ENCODE measurements around the gene GPR89A.
"Not testable (repeated sequence)": the region's sequence is repeated elsewhere in the genome, so short reads cannot be mapped to it uniquely, and the experiment has no call there.

Gene GPR89A

DNA sequence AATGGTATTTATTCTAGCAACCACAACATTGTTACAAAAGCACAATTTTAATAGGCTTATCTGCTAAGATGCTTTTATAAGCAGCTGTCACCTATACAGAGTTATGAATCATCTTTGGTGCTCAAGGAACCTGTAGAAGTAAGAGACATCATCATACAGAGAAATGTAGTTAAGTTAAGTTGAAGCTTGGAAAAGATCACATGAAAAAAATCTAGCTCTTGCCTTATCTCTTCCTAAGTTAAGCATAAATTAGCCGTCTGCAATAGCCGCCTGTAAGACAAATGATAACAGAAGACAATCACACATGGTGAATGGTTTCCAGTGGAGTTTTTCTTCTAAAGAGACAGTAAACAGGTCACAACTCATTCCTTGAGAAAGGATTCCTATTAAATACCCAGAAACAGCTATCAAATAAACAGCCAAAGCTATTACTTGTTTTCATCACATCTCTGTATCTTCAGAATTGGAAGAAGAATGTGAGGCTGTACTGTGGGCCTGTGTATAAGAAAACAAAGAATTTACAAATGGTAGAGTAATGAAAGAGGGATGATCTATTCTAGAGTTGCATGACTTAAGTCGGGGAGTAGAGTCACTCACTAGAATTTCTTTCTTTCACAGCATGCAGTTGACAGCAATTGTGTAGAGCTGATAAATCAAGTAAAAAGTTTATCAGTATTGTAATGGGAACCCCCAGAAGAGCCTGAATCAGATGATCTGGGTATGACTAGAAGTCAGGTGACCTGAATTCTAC lies 63.4 kb downstream of the GPR89A start:
- DNase-seq; intact Hi-C loops (cut with DNase I): not testable (repeated sequence)

DNA sequence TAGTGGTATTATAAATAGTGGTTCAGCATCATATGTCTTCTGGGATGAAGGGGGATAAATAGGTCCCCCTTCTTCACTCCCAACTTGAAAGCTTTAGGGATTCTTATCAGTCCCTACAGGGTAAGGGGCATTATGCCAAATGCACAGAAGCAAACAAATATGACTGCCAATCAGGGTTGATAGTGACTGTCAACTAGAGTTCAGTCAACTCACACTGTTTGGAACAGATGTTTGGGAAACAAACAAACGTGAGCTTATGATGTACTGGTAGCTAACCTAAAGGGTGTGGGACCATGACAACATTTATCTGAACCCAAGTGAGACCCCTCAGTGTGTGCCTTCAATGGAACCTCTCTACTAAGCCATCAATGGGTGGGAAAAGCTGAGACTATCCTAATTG lies 65.4 kb downstream of the GPR89A start:
- intact Hi-C loops (cut with DNase I), result not testable (repeated sequence)

DNA sequence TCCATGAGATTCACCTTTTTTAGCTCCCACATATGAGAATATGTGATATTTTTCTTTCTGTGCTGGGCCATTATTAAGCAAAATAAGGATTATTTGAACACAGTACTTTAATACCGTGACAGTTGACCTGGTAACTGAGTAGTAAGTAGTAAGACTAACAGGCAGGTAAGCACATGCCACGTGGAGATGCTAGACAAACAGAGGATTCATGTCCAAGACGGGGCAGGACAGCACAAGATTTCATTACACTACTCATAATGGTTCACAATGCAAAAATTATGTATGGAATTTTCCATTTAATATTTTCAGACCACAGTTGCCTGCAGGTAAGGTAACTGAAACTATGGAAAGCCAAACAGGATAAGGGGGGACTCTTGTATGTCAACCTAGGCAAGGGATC lies 77.1 kb downstream of the GPR89A start:
- intact Hi-C loops (cut with DNase I); DNase-seq: not testable (repeated sequence)

More for the DNA sequence above, 65.4 kb downstream of the GPR89A start:
- DNase-seq, result not testable (repeated sequence)

GRCh38 chr1:145686078-145686477 lies 78.3 kb downstream of the GPR89A start:
- intact Hi-C loops (cut with DNase I); DNase-seq: not testable (repeated sequence)

DNA sequence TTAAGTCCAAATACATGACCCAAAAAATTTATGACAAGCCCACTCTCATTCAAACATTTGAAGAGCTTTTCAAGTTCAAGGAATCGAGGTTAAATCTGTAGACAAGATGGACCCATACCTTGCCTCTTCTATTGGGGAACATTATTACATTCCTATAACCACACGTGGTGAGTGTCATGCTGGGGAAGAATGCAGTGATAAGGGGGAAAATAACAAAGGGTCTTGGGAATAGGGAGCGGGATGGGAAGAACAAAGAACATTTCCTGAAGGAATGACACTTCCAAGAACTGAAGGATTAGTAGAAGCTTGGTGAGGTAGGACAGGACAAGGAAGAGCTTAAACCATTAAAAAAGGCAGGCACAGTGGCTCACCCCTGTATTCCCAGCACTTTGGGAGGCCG lies 80.5 kb downstream of the GPR89A start:
- intact Hi-C loops (cut with DNase I), result no loop called here
- no peak for DNase-seq

DNA sequence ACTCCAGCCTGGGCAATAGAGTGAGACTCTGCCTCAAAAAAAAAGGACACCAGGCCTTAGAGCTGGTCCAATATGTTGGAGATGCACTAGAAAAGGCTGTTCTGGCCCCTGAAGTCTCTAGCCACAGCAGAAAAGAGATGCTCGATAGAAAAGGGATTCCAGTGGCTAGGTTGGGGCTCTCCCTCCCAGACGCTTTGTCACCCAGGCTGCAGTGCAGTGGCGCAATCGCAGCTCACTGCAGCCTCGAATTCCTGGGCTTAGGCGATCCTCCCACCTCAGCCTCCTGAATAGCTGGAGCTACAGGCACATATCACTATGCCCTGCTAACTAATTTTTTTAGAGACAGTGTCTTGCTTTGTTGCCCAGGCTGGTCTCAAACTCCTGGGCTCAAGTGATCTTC lies 81.1 kb downstream of the GPR89A start:
- no peak for DNase-seq
- intact Hi-C loops (cut with DNase I), result no loop called here

DNA sequence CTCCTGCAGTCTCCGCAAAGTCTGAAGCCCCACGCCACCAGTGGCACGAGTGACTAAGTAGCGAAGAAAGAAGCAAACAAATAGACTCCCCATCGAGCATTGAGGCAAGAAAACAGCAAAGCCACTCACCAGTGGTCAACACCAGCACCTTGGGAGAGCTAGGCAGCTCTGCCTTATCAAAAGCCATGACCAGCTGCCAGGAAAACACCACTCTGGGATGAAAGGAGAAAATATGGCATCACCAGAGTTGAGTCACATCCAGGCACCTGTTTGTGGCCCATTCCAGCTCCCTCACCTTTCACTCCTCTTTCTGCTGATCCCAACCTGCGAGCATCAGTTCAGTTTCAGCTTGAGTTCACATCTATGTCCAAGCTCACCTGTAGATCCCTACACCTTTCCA lies 82.1 kb downstream of the GPR89A start:
- DNase-seq, result no peak
- intact Hi-C loops (cut with DNase I), result no loop called here

DNA sequence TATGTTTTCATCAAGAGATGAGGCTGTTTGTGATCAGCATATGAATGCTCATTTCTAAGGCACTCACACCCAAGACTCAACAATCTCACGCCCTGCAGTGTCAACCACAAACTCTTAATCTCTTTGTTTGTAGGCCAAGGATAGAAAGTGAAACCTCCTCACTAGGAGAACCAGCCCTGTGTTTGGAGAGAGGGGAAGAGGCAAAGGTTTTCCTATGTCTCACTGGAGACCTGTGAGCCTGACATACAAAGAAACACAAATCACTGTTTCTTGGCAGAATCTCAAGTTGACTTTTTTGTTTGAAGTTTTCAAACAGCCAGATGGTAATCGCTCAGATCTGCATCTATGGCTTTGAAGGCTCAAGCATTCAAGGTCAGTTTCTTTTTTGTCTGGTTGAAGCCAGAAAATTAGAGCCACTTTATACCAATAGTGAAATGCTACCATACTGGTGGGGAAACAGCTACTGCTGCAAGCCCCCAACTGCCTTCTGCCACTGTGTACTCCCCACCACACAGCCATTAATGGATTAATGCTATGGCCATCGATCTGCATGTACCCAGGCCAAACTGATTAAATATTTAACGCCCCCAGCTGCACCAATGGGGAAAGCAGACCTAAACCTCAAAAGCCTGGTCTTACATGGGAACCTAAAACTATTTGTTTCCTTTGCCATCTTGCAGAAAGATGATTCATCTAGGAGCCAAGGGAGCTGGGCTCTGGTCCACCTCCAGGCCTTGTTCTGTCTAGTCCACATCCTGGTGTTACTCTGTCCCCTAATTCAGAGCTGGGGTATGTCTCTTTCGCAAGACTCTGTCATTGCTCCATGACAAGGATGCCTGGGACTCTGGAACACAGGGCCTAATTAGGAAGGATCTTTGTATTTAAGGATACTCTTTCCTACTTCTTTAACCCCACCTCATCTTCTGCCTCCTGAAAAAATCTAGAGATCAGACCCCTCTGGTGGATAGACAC lies 83.1 kb downstream of the GPR89A start:
- intact Hi-C loops (cut with DNase I), result no loop called here
- DNase-seq, result no peak

DNA sequence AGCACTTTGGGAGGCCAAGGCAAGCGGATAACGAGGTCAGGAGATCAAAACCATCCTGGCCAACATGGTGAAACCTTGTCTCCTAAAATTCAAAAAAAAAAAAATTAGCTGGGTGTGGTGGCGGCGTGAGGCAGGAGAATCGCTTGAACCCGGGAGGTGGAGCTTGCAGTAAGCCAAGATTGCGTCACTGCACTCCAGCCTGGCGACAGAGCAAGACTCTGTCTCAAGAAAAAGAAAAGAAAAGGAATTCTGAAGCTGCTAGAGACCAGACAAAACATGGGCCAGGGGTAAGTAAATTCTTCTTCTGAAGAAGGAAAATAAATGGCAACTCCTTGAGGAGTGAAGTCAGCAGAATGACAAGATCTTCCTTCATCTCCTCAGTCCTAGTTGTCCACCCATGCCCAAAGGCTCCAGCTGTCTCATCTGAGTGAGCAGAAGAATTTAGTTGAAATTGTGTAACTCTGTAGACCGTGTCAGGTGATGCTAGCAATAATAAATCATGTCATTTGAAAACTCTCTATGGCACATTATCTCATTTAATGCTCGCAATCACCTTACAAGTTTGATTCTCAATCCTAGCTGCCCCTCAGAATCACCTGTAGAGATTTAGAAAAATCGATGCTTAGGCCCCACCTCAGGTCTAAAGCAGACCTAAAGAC lies 85.1 kb downstream of the GPR89A start:
- no peak for DNase-seq
- intact Hi-C loops (cut with DNase I), result no loop called here

DNA sequence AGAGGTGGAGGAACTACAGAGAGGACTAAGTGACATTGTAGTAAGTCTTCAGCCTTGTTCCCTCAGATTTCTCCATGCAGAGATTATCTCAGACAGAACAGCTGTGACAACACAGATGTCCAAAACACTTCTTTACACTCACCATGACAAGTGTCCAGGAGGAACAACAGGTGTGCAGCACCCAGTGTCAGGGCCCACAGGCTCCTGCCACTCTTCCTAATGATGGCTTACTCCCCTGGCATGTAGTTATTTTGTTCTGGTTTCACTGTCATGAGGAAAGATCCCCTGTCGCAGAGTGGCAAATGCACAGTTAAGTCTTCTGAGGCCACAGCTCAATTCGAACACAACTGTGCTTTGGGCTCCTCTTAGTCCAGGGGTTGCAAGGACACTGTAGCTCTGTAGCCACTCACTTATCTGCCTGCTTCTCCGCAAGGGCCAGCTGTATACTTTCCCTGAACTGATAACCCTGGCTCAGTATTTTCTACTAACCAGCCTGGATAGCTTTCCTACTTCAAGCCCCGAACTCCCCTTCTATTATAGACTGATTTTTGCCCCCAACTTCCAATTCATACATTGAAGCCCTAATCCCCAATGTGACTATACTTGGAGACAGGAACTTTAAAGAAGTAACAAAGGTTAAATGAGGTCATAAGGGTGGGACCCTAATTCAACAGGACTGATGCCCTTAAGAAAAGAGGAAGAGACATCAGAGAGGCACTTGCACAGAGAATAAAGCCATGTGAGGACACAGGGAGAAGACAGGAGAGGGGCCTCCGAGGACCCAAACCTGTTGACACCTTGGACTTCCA lies 88.2 kb downstream of the GPR89A start:
- intact Hi-C loops (cut with DNase I), result no loop called here
- DNase-seq, result peak in 1 of 42 donors; percentile 3

GRCh38 chr1:145696630-145696960 lies 88.8 kb downstream of the GPR89A start:
- no peak for DNase-seq
- intact Hi-C loops (cut with DNase I), result no loop called here

- intact Hi-C loops (cut with DNase I), result no loop called here
- no peak for DNase-seq
These were observed 93.6 kb downstream of the GPR89A start for GRCh38 chr1:145701306-145701862.

DNA sequence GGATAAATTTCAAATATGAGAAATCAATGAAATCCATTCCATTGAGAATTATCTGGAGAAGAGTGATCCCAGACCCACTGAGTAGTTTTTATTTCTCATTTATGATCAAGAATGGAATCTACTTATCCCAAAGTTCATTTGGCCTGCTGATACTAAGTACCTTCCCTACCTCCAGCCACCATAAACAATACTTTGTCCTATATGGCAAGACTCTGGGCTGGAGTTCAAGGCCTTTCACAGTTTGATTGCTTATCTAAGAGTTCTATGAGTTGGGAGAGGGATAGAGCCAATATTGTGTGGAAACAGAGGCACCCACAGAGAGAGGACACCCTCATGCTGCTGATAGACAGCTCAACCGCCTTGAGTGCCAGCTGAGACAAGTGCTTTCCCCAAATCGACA lies 94.3 kb downstream of the GPR89A start:
- DNase-seq, result no peak
- intact Hi-C loops (cut with DNase I), result no loop called here

DNA sequence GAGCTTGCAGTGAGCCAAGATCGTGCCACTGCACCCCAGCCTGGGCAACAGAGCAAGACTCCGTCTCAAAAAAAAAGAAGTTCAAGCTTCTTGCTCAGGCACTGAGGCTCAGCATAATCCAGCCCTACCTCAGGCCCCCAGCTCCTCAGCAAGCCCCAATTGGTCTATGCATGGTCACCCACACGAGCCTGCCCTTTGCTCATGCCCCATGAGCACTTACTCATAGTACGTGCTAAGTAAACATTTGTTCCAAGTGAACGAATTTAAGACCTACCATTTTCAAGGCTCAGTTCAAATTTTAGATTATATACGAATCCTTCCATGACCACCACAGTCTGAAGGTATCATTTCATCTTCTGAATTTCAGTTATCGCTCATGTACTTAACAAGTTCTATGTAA lies 95.0 kb downstream of the GPR89A start:
- intact Hi-C loops (cut with DNase I), result no loop called here
- DNase-seq, result no peak

DNA sequence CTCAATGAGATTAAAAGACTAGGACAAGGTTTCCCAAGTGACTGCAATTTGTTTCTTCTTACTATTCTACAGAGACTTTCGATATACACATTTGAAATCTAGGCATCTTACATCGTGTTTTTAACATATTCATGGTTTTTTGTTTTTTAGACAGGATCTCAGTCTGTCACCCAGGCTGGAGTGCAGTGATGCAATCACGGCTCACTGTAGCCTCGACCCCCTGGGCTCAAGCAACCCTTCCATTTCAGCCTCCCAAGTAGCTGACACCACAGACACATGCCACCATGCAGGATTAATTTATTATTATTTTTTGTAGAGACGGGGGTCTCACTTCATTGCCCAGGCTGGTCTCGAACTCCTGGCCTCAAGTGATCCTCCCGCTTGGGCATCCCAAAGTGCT lies 97.8 kb downstream of the GPR89A start:
- DNase-seq, result no peak
- intact Hi-C loops (cut with DNase I), result no loop called here

- intact Hi-C loops (cut with DNase I), result no loop called here
- DNase-seq, result no peak
These were observed 98.4 kb downstream of the GPR89A start for GRCh38 chr1:145706086-145706664.

GRCh38 chr1:145707183-145707867 lies 99.5 kb downstream of the GPR89A start, which contains the start of gene PDZK1:
Gene PDZK1, minus strand, starts transcription at chr1:145707368. Its CDS starts 19,347 bp downstream, at chr1:145688021.
- intact Hi-C loops (cut with DNase I), result no loop called here
- no peak for DNase-seq

GRCh38 chr1:145708063-145708462 lies 100.3 kb downstream of the GPR89A start:
- intact Hi-C loops (cut with DNase I), result no loop called here

More at GRCh38 chr1:145708063-145708462, 100.3 kb downstream of the GPR89A start:
- DNase-seq, result no peak
